Hematopoietic multipotent progenitor cell treated with erythropoietin and hydrocortisone succinate and interleukin-3 and kit ligand, for 17 days (in vitro differentiated cells): ENCODE data around the gene HSP90AA1.

Experiments used
- DNase-seq: peaks from one replicate; pipeline ENCODE4 v3.0.0-alpha.2; 2015; ENCODE audit warnings: low spot score

Gene HSP90AA1

GRCh38 chr14:102039157-102039556, 47.7 kb downstream of the HSP90AA1 start:
- DNase-seq: no peak

- no peak for DNase-seq
These were observed 49.2 kb downstream of the HSP90AA1 start for GRCh38 chr14:102037686-102038085.

- DNase-seq: no peak
These were observed 50.9 kb downstream of the HSP90AA1 start for GRCh38 chr14:102035914-102036313.

GRCh38 chr14:102034301-102034700, 52.5 kb downstream of the HSP90AA1 start:
- DNase-seq: no peak

GRCh38 chr14:102033241-102033640, 53.6 kb downstream of the HSP90AA1 start:
- no peak for DNase-seq
